K562 (cell line): ENCODE measurements around the gene MAGEB16. TPM values are rescaled to one million over a fixed set of nuclear protein-coding genes. Genes with fewer than 3 reads are reported as not detected.

ENCODE experiments used
- ATAC-seq: fragments of 200-7000 bp; cut with Tn5 transposase; 3 replicates; pipeline ENCODE4 v1.9.1; 2020; ENCODE audit warnings: moderate library complexity
- BruUV-seq: library from RNA; stranded (reverse); fragments of 400-500 nt; replicated peaks from 2 replicates; lab custom pipeline; 2021; lab: Mats Ljungman, UMichigan
- CTCF ChIA-PET: fragments of 300-600 bp; formaldehyde crosslinking; extraction: SDS; loops from one replicate; lab custom pipeline; 2021; ENCODE audit warnings: low intra/inter-chr PET ratio; lab: Yijun Ruan, JAX
- POLR2A ChIA-PET: fragments of 300-600, 350-650 bp; sonication (Branson Sonifier 250); formaldehyde crosslinking; extraction: SDS; loops from one replicate; lab custom pipeline; 2021; ENCODE audit warnings: antibody characterized with exemption, inconsistent platforms; lab: Yijun Ruan, JAX
- DNase-seq, 4 experiments: peaks; one replicate each; pipeline versions ENCODE4 v3.0.0 to v3.0.0-alpha.2; 2011 to 2018; ENCODE audit warnings: low spot score in 3 of 4, mixed read lengths in 3 of 4; ENCODE audit errors: extremely low read depth in 1 of 4
- FAIRE-seq: peaks from 2 replicates; lab custom pipeline; 2011; peaks lifted over from hg19 to GRCh38; lab: Jason Lieb, UNC
- H2AFZ ChIP-seq: 2 replicates; pipeline ENCODE4 v1.6.0; 2011; ENCODE audit warnings: low read depth, low read length, control low read depth, inconsistent platforms
- H3K27ac ChIP-seq: fragments of 200-600 bp; 3 replicates; pipeline ENCODE4 v1.8.0; 2011; ENCODE audit warnings: low read depth, mild to moderate bottlenecking, control low read depth, inconsistent platforms, low read length, moderate library complexity, mixed read lengths; ENCODE audit errors: extremely low read depth
- H3K27me3 ChIP-seq, 2 experiments: fragments of 300-600 bp in 1 of 2; 2 replicates in 1 of 2; 3 replicates in 1 of 2; pipeline versions ENCODE4 v1.6.0 to v1.8.0; 2011; ENCODE audit warnings: inconsistent platforms in 2 of 2, low read length in 2 of 2, mild to moderate bottlenecking in 1 of 2, mixed read lengths in 1 of 2, moderate library complexity in 1 of 2; ENCODE audit not compliant: control insufficient read depth in 2 of 2, insufficient read depth in 2 of 2
- H3K36me3 ChIP-seq: fragments of 300-600 bp; 3 replicates; pipeline ENCODE4 v1.8.0; 2011; ENCODE audit warnings: mild to moderate bottlenecking, low read length, inconsistent platforms; ENCODE audit not compliant: control insufficient read depth, insufficient read depth
- H3K4me1 ChIP-seq, 2 experiments: fragments of 200-600 bp in 1 of 2; replicated peaks in 1 of 2; 2 replicates in 1 of 2; 3 replicates in 1 of 2; pipeline versions ENCODE4 v1.5.1 to v1.8.0; 2011; ENCODE audit warnings: inconsistent platforms in 2 of 2, low read length in 2 of 2, mild to moderate bottlenecking in 1 of 2, mixed read lengths in 1 of 2, moderate library complexity in 1 of 2; ENCODE audit not compliant: control insufficient read depth in 2 of 2, insufficient read depth in 2 of 2
- H3K4me2 ChIP-seq: 2 replicates; pipeline ENCODE4 v1.6.1; 2011; ENCODE audit warnings: low read length, control low read depth, inconsistent platforms, mixed read lengths; ENCODE audit not compliant: insufficient read depth
- H3K4me3 ChIP-seq: fragments of 200-600 bp; sonication (generic), shearing (Covaris generic); 2 replicates; pipeline ENCODE4 v1.5.1; 2016; ENCODE audit warnings: control low read depth, inconsistent platforms
- H3K79me2 ChIP-seq: fragments of 200-600 bp; 3 replicates; pipeline ENCODE4 v1.8.0; 2011; ENCODE audit warnings: low read length, inconsistent platforms; ENCODE audit not compliant: control insufficient read depth, insufficient read depth
- H3K9ac ChIP-seq, 2 experiments: 2 replicates each; pipeline versions ENCODE4 v1.6.0 to v1.6.1; 2011; ENCODE audit warnings: low read depth in 2 of 2, low read length in 2 of 2, control low read depth in 1 of 2, inconsistent platforms in 1 of 2, mild to moderate bottlenecking in 1 of 2, mixed read lengths in 1 of 2; ENCODE audit not compliant: insufficient read depth in 1 of 2
- H3K9me1 ChIP-seq: one replicate; pipeline ENCODE4 v1.6.0; 2011; ENCODE audit warnings: inconsistent platforms, mild to moderate bottlenecking, low read length, moderate library complexity; ENCODE audit not compliant: control insufficient read depth, insufficient read depth
- H3K9me3 ChIP-seq: replicated peaks from 2 replicates; pipeline ENCODE4 v1.5.1; 2011; ENCODE audit warnings: low read depth, low read length, inconsistent platforms; ENCODE audit not compliant: control insufficient read depth, insufficient read depth
- H4K20me1 ChIP-seq: replicated peaks from 2 replicates; pipeline ENCODE4 v1.6.1; 2011; ENCODE audit warnings: low read length, inconsistent platforms, mixed read lengths; ENCODE audit not compliant: control insufficient read depth, insufficient read depth
- ARID2 ChIP-seq: fragments of 450-650 bp; IDR thresholded peaks from 2 replicates; pipeline ENCODE4 v1.6.1; 2017; ENCODE audit warnings: antibody characterized with exemption, mild to moderate bottlenecking
- CC2D1A ChIP-seq: fragments of 450-650 bp; IDR thresholded peaks from 2 replicates; pipeline ENCODE4 v1.6.1; 2017; ENCODE audit warnings: mild to moderate bottlenecking
- CEBPG ChIP-seq, 3 experiments: fragments of 200-800 bp in 1 of 3; sonication (Bioruptor generic) in 1 of 3; sonication (generic) in 1 of 3; formaldehyde crosslinking in 1 of 3; IDR thresholded peaks in 2 of 3; conservative IDR thresholded peaks in 1 of 3; 2 replicates each; pipeline versions ENCODE4 v1.6.1 to v1.8.0; 2016 to 2022; ENCODE audit warnings: missing compliant biosample characterization in 2 of 3, missing genetic modification characterization in 2 of 3, mild to moderate bottlenecking in 1 of 3, missing genetic modification reagents in 1 of 3
- CHCHD3 ChIP-seq: fragments of 250-450 bp; sonication (Bioruptor Pico); IDR thresholded peaks from 2 replicates; pipeline ENCODE4 v2.1.2; 2022; ENCODE audit warnings: mild to moderate bottlenecking
- PKNOX1 ChIP-seq: fragments of 450-650 bp; IDR thresholded peaks from 2 replicates; pipeline ENCODE4 v1.6.1; 2016
- RBM34 ChIP-seq: fragments of 200-400 bp; formaldehyde crosslinking; IDR thresholded peaks from 2 replicates; pipeline ENCODE4 v1.6.1; 2018; ENCODE audit warnings: low read length, borderline replicate concordance; ENCODE audit not compliant: insufficient read depth
- TFAM ChIP-seq: fragments of 250-450 bp; sonication (Bioruptor Pico); conservative IDR thresholded peaks from 2 replicates; pipeline ENCODE4 v1.5.0; 2021; ENCODE audit warnings: mild to moderate bottlenecking, moderate library complexity
- WGBS: fragments of 100-300 bp; shearing (Covaris generic); methylation state at CpG from one replicate; pipeline ENCODE4 v1.1.6; 2016; ENCODE audit warnings: low coverage, mixed read lengths; ENCODE audit not compliant: insufficient coverage; ENCODE audit errors: missing lambda C conversion rate; 5-methylcytosine and 5-hydroxymethylcytosine counted together
- in situ Hi-C: fragments of 300-500 bp; cut with MboI; formaldehyde crosslinking; loops from 4 replicates; pipeline ENCODE4 v1.15.0; 2018; ENCODE audit warnings: inconsistent platforms, mixed read lengths
- intact Hi-C: fragments of 100-400 bp; cut with micrococcal nuclease; formaldehyde crosslinking; loops from 2 replicates; pipeline ENCODE4 v1.14.2; 2022
- polyA plus RNA-seq, 8 experiments: library from polyadenylated mRNA; depleted of rRNA in 4 of 8; stranded (reverse) in 5 of 8; unstranded in 3 of 8; fragments of >200 nt; fragmentation: Nextera tagmentation in 2 of 8; fragmentation: Illumina TruSeq in 1 of 8; extraction: Ambion mirVana in 2 of 8; extraction: Trizol in 1 of 8; gene quantifications; 2 replicates each; pipeline versions ENCODE4 v1.2.1 to v1.2.3, GENCODE V29; 2011 to 2014; ENCODE audit warnings: inconsistent platforms in 1 of 8, missing spikeins in 1 of 8
- total RNA-seq, 7 experiments: library from RNA; depleted of rRNA in 6 of 7; stranded (reverse); fragments of >200 nt in 6 of 7; fragmentation: Illumina TruSeq in 2 of 7; extraction: Trizol in 2 of 7; gene quantifications; 2 replicates each; pipeline versions ENCODE4 v1.2.1 to v1.2.3, GENCODE V29; 2011 to 2021; ENCODE audit warnings: low replicate concordance in 1 of 7

The MAGEB16 gene
- total and polyA plus RNA-seq, 9 of the 15 experiments (the other 6 are each of a cell fraction or from before 2014, with no cell fraction given), result 0.20 to 4.0 (median 0.89) TPM

GRCh38 chrX:35842674-35843073 is 44.5 kb downstream of the MAGEB16 start:
- no peaks in the 10 kb centered on the region for H4K20me1 ChIP-seq
- POLR2A ChIA-PET, result no interaction called here
- no peaks in the 10 kb centered on the region for H3K9me1 ChIP-seq
- H3K27ac ChIP-seq, result no peak overlapping the region
- DNase-seq (no peak), FAIRE-seq (no peak), ATAC-seq (no peak)
- TF ChIP-seq CC2D1A, result no peak
- TF ChIP-seq TFAM (CRISPR knock-in tag), result no peak
- TF ChIP-seq ARID2, result no peak
- TF ChIP-seq RBM34, result no peak
- TF ChIP-seq CEBPG (CRISPR knock-in tag; IDR thresholded peaks at IDR 0.05), result no peak
- no peak for TF ChIP-seq CEBPG (tag; conservative IDR thresholded peaks at IDR 0.05 in 1 of 2, IDR thresholded peaks at IDR 0.05 in 1 of 2)
- TF ChIP-seq PKNOX1, result no peak
- TF ChIP-seq CHCHD3 (CRISPR knock-in tag), result no peak
- H3K4me2 ChIP-seq, result no peak overlapping the region
- 17% methylated on average over 1 of the region's 3 CpGs for WGBS
- H3K27me3 ChIP-seq, result no peaks in the 10 kb centered on the region
- intact Hi-C loops, result no loop called here
- no peaks in the 10 kb centered on the region for H3K9me3 ChIP-seq
- no peaks in the 10 kb centered on the region for H3K36me3 ChIP-seq
- in situ Hi-C loops, result no loop called here
- no peak overlapping the region for H2AFZ ChIP-seq
- H3K9ac ChIP-seq, result no peak overlapping the region
- H3K4me1 ChIP-seq, result no peaks in the 10 kb centered on the region
- BruUV-seq, result no TSS peak
- no peaks in the 10 kb centered on the region for H3K79me2 ChIP-seq
- no peak overlapping the region for H3K4me3 ChIP-seq
- CTCF ChIA-PET, result no interaction called here
